Measurements from ENCODE around the gene CDKAL1.

The CDKAL1 gene

GRCh38 chr6:21005816-21006570 is 471.7 kb downstream of the CDKAL1 start:
- no peaks in the 10 kb centered on the region for H3K27me3 ChIP-seq (ENCODE audit: insufficient read depth, poor library complexity, severe bottlenecking)
- no peak overlapping the region for H3K4me3 ChIP-seq (replicated peaks; ENCODE audit: insufficient read depth, low read length)
- no peak for TF ChIP-seq POLR2AphosphoS5 (IDR thresholded peaks at IDR 0.05; ENCODE audit: low read depth)
- TF ChIP-seq SPI1 (IDR thresholded peaks at IDR 0.05; ENCODE audit: borderline replicate concordance, low read depth): no peak
- no peak overlapping the region for H3K27ac ChIP-seq (replicated peaks)
- no peak for DNase-seq (ENCODE audit: low read depth in 1 of 2, low spot score in 1 of 2)

- H3K27ac ChIP-seq (replicated peaks): no peak overlapping the region
- DNase-seq (ENCODE audit: low read depth in 1 of 2, low spot score in 1 of 2): no peak
- no peak overlapping the region for H3K4me3 ChIP-seq (replicated peaks; ENCODE audit: insufficient read depth, low read length)
- TF ChIP-seq CTCF (IDR thresholded peaks at IDR 0.05; ENCODE audit: insufficient read depth, low read length) (no peak), SPI1 (IDR thresholded peaks at IDR 0.05; ENCODE audit: borderline replicate concordance, low read depth) (no peak), POLR2AphosphoS5 (IDR thresholded peaks at IDR 0.05; ENCODE audit: low read depth) (no peak), GABPA (IDR thresholded peaks at IDR 0.05; ENCODE audit: low read depth) (no peak), REST (IDR thresholded peaks at IDR 0.05; ENCODE audit: insufficient replicate concordance, low read depth) (no peak)
- H3K27me3 ChIP-seq (ENCODE audit: insufficient read depth, poor library complexity, severe bottlenecking): no peaks in the 10 kb centered on the region
These were observed 485.4 kb downstream of the CDKAL1 start for GRCh38 chr6:21019614-21020013.

- TF ChIP-seq SPI1 (IDR thresholded peaks at IDR 0.05; ENCODE audit: borderline replicate concordance, low read depth) (no peak), POLR2AphosphoS5 (IDR thresholded peaks at IDR 0.05; ENCODE audit: low read depth) (no peak), CTCF (IDR thresholded peaks at IDR 0.05; ENCODE audit: insufficient read depth, low read length) (no peak)
- Histone ChIP-seq H3K4me3 (replicated peaks; ENCODE audit: insufficient read depth, low read length) (no peak overlapping the region), H3K27ac (replicated peaks) (no peak overlapping the region), H3K27me3 (ENCODE audit: insufficient read depth, poor library complexity, severe bottlenecking) (no peaks in the 10 kb centered on the region)
- DNase-seq (ENCODE audit: low read depth in 1 of 2, low spot score in 1 of 2): no peak
These were observed 488.3 kb downstream of the CDKAL1 start for GRCh38 chr6:21022343-21023107.

- TF ChIP-seq GABPA (IDR thresholded peaks at IDR 0.05; ENCODE audit: low read depth) (no peak), CTCF (IDR thresholded peaks at IDR 0.05; ENCODE audit: insufficient read depth, low read length) (no peak), REST (IDR thresholded peaks at IDR 0.05; ENCODE audit: insufficient replicate concordance, low read depth) (no peak), SPI1 (IDR thresholded peaks at IDR 0.05; ENCODE audit: borderline replicate concordance, low read depth) (no peak), POLR2AphosphoS5 (IDR thresholded peaks at IDR 0.05; ENCODE audit: low read depth) (no peak)
- DNase-seq (ENCODE audit: low read depth in 1 of 2, low spot score in 1 of 2): no peak
- no peak overlapping the region for H3K27ac ChIP-seq (replicated peaks)
These were observed 489.0 kb downstream of the CDKAL1 start for GRCh38 chr6:21023210-21023609.

More at GRCh38 chr6:21023210-21023609, 489.0 kb downstream of the CDKAL1 start:
- H3K4me3 ChIP-seq (replicated peaks; ENCODE audit: insufficient read depth, low read length): no peak overlapping the region
- H3K27me3 ChIP-seq (ENCODE audit: insufficient read depth, poor library complexity, severe bottlenecking): no peaks in the 10 kb centered on the region
